SU-DHL-6 (cell line): ENCODE data around the gene RFLNA.

Experiments used
- CTCF ChIP-seq: fragments of 200-600 bp; sonication (generic); IDR thresholded peaks from one replicate; pipeline ENCODE4 v1.5.1; 2017; ENCODE audit warnings: antibody characterized with exemption, mild to moderate bottlenecking, low read length, moderate library complexity; ENCODE audit not compliant: insufficient read depth, poor library complexity, severe bottlenecking
- EZH2phosphoT487 ChIP-seq: fragments of 200-600 bp; sonication (generic), shearing (Covaris generic); conservative IDR thresholded peaks from 2 replicates; pipeline ENCODE4 v1.6.1; 2018; ENCODE audit warnings: mild to moderate bottlenecking, antibody characterized with exemption, low read length, moderate library complexity, mixed read lengths

GRCh38 chr12:124261885-124262284 lies 33.0 kb upstream of the RFLNA start:
- TF ChIP-seq CTCF (no peak), EZH2phosphoT487 (no peak)
